C4-2B (cell line): ENCODE data around the gene TBX4.

Source experiments
- ZFX ChIP-seq: fragments of 450-650 bp; IDR thresholded peaks from 2 replicates; pipeline ENCODE4 v1.6.1; 2017
- TF ChIP-seq, protein P1 (sequence below): fragments of 450-650 bp; conservative IDR thresholded peaks from 2 replicates; pipeline ENCODE4 v1.5.1; 2017; ENCODE audit warnings: mild to moderate bottlenecking

DNA sequence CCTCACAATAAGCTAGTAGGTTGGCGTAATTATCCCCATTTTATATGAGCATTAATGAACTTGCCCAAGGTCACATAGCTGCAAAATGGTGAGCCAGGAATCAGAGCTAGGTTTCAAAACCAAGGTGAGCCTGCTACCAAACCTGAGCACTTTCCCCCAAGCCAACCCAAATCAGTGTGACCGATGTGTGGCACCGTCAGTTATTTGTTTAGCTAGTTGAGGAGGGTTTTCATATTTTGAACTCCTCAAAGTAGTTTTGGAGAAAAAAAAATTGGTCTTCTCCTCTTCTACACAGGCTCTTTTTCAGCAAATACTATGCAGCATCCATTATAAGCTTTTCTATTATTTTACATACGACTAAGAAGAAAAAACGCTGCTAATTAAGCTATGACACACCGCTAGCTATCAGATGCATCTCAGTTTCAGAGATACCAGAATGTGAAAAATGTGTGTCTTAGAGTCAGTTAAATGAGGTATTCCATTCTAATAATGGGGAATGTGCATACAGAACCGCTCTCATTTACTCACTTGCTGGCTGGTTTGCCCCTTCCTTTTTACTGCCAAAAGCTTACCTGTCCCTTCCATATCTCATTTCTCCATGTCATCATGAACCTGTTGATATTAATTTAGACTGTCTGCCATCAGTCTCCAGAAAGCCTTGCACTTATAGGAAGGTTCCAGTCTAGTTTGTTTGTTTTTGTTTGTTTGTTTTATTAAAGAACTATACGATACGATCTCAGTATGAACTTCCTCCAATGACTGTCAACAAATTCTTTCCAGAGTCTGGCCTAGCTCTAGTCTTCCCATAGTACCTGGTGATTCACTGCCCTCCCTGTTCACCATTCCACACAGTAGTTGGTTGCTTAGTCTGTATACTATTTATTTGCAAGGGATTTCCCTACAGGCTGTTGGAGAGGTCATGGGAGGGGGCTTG lies 2.2 kb upstream of the TBX4 start:
- TF ChIP-seq, protein P1, sequence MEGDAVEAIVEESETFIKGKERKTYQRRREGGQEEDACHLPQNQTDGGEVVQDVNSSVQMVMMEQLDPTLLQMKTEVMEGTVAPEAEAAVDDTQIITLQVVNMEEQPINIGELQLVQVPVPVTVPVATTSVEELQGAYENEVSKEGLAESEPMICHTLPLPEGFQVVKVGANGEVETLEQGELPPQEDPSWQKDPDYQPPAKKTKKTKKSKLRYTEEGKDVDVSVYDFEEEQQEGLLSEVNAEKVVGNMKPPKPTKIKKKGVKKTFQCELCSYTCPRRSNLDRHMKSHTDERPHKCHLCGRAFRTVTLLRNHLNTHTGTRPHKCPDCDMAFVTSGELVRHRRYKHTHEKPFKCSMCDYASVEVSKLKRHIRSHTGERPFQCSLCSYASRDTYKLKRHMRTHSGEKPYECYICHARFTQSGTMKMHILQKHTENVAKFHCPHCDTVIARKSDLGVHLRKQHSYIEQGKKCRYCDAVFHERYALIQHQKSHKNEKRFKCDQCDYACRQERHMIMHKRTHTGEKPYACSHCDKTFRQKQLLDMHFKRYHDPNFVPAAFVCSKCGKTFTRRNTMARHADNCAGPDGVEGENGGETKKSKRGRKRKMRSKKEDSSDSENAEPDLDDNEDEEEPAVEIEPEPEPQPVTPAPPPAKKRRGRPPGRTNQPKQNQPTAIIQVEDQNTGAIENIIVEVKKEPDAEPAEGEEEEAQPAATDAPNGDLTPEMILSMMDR, result no peak
- no peak for TF ChIP-seq ZFX
